HG02973 (cell line): ENCODE results near the gene PHACTR3.

Source experiments
- ATAC-seq: cut with Tn5 transposase; IDR thresholded peaks from one replicate; pipeline ENCODE4 v1.9.1; 2021; ENCODE audit warnings: moderate library complexity; ENCODE audit not compliant: unreplicated experiment

Gene PHACTR3

GRCh38 chr20:59747671-59748515 lies 143.6 kb downstream of the PHACTR3 start:
- no peak for ATAC-seq

GRCh38 chr20:59748619-59749191 lies 144.4 kb downstream of the PHACTR3 start:
- no peak for ATAC-seq

GRCh38 chr20:59749301-59749700 lies 145.0 kb downstream of the PHACTR3 start:
- no peak for ATAC-seq

- no peak for ATAC-seq
Observed at GRCh38 chr20:59750209-59750840, 146.0 kb downstream of the PHACTR3 start.

- ATAC-seq = no peak
Observed at GRCh38 chr20:59751075-59751711, 146.9 kb downstream of the PHACTR3 start.

GRCh38 chr20:59752101-59752586 lies 147.8 kb downstream of the PHACTR3 start:
- ATAC-seq = peak; percentile 83

- ATAC-seq = peak; percentile 47
Observed at GRCh38 chr20:59752704-59753460, 148.5 kb downstream of the PHACTR3 start.

- ATAC-seq = no peak
Observed at GRCh38 chr20:59753836-59754235, 149.5 kb downstream of the PHACTR3 start.

- no peak for ATAC-seq
Observed at GRCh38 chr20:59754551-59754950, 150.2 kb downstream of the PHACTR3 start.

GRCh38 chr20:59756241-59756640 lies 151.9 kb downstream of the PHACTR3 start:
- no peak for ATAC-seq

- ATAC-seq = no peak
Observed at GRCh38 chr20:59764037-59764436, 159.7 kb downstream of the PHACTR3 start.

GRCh38 chr20:59765599-59766177 lies 161.3 kb downstream of the PHACTR3 start:
- no peak for ATAC-seq

- ATAC-seq = no peak
Observed at GRCh38 chr20:59767656-59768055, 163.3 kb downstream of the PHACTR3 start.

- ATAC-seq = no peak
Observed at GRCh38 chr20:59770270-59770669, 165.9 kb downstream of the PHACTR3 start.

GRCh38 chr20:59770851-59771250 lies 166.5 kb downstream of the PHACTR3 start:
- ATAC-seq = no peak

- ATAC-seq = no peak
Observed at GRCh38 chr20:59771506-59772372, 167.4 kb downstream of the PHACTR3 start.

GRCh38 chr20:59772373-59772705 lies 168.0 kb downstream of the PHACTR3 start:
- no peak for ATAC-seq

GRCh38 chr20:59772931-59773913 lies 168.9 kb downstream of the PHACTR3 start:
- ATAC-seq = no peak
